Suprapubic skin (tissue), 4 donors: Measurements from ENCODE around the gene GASK1A. TPM values are rescaled to one million over a fixed set of nuclear protein-coding genes. Genes with fewer than 3 reads are reported as not detected.

ENCODE experiments used
- DNase-seq, 2 donors: peaks; one replicate each; pipeline ENCODE4 v3.0.0-alpha.2; 2019; ENCODE audit warnings: low spot score in 2 of 2
- H3K27ac ChIP-seq: fragments of 200-600 bp; sonication (generic); one replicate; pipeline ENCODE4 v1.5.1; 2019
- H3K27me3 ChIP-seq: fragments of 200-600 bp; sonication (generic); one replicate; pipeline ENCODE4 v1.5.1; 2019
- H3K36me3 ChIP-seq: fragments of 200-600 bp; sonication (generic); one replicate; pipeline ENCODE4 v1.5.1; 2019
- H3K4me1 ChIP-seq: fragments of 200-600 bp; sonication (generic); one replicate; pipeline ENCODE4 v1.5.1; 2019
- H3K4me3 ChIP-seq: fragments of 200-600 bp; sonication (generic); one replicate; pipeline ENCODE4 v1.5.1; 2019; ENCODE audit warnings: mild to moderate bottlenecking
- H3K9me3 ChIP-seq: fragments of 200-600 bp; sonication (generic); one replicate; pipeline ENCODE4 v1.5.1; 2019
- EP300 ChIP-seq: sonication (generic); formaldehyde crosslinking; IDR thresholded peaks from one replicate; pipeline ENCODE4 v1.6.1; 2017; ENCODE audit warnings: antibody characterized with exemption
- POLR2A ChIP-seq, 2 donors: fragments of 450-650 bp; IDR thresholded peaks; one replicate each; pipeline ENCODE4 v1.6.1; 2017; ENCODE audit warnings: antibody characterized with exemption in 2 of 2, mild to moderate bottlenecking in 2 of 2, moderate library complexity in 2 of 2
- POLR2AphosphoS5 ChIP-seq, 3 donors: sonication (generic); formaldehyde crosslinking; IDR thresholded peaks; one replicate each; pipeline ENCODE4 v1.6.1; 2017; ENCODE audit warnings: antibody characterized with exemption in 3 of 3
- WGBS: methylation state at CpG from one replicate; pipeline ENCODE4 v1.1.5; 2018; 5-methylcytosine and 5-hydroxymethylcytosine counted together
- total RNA-seq, 4 donors: library from RNA; depleted of rRNA; stranded (reverse); fragments of >200 nt; gene quantifications; one replicate each; pipeline ENCODE4 v1.1.0, GENCODE V29; 2016
- TF ChIP-seq, protein P1 (sequence below), 2 donors: fragments of 200-600 bp in 1 of 2; fragments of 450-650 bp in 1 of 2; sonication (generic) in 1 of 2; IDR thresholded peaks; one replicate each; pipeline ENCODE4 v1.5.1; 2016 to 2019; ENCODE audit warnings: antibody characterized with exemption in 2 of 2, mild to moderate bottlenecking in 1 of 2, moderate library complexity in 1 of 2

GASK1A gene
- total RNA-seq, 4 donors from 2014 or later, result 1.5 to 8.2 (median 3.2) TPM

DNA sequence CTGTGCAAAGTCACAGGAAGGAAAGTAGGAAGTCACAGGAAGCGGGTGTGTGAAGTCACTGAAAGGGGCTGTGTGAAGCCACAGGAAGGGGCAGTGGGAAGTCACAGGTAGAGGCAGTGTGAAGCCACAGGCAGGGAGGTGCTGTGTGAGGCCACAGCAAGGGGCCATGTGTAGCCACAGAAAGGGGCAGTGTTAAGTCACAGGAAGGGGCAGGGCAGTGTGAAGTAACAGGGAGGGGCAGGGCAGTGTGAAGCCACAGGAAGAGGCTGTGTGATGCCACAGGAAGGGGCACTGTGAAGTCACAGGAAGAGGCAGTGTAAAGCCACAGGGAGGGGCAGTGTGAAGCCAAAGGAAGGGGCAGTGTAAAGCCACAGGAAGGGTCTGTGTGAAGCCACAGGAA lies 36.5 kb downstream of the GASK1A start:
- DNase-seq, result peak in 1 of 2 donors; percentile 24
- no peak overlapping the region for H3K4me3 ChIP-seq
- peaks cover 5% of the 10 kb centered on the region for H3K4me1 ChIP-seq
- no peaks in the 10 kb centered on the region for H3K27me3 ChIP-seq
- no peaks in the 10 kb centered on the region for H3K9me3 ChIP-seq
- no peak overlapping the region for H3K27ac ChIP-seq
- TF ChIP-seq, protein P1, sequence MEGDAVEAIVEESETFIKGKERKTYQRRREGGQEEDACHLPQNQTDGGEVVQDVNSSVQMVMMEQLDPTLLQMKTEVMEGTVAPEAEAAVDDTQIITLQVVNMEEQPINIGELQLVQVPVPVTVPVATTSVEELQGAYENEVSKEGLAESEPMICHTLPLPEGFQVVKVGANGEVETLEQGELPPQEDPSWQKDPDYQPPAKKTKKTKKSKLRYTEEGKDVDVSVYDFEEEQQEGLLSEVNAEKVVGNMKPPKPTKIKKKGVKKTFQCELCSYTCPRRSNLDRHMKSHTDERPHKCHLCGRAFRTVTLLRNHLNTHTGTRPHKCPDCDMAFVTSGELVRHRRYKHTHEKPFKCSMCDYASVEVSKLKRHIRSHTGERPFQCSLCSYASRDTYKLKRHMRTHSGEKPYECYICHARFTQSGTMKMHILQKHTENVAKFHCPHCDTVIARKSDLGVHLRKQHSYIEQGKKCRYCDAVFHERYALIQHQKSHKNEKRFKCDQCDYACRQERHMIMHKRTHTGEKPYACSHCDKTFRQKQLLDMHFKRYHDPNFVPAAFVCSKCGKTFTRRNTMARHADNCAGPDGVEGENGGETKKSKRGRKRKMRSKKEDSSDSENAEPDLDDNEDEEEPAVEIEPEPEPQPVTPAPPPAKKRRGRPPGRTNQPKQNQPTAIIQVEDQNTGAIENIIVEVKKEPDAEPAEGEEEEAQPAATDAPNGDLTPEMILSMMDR (IDR thresholded peaks at IDR 0.05), result no peak
- TF ChIP-seq POLR2AphosphoS5 (IDR thresholded peaks at IDR 0.05) (no peak), EP300 (no peak), POLR2A (IDR thresholded peaks at IDR 0.05) (no peak)
- H3K36me3 ChIP-seq, result no peaks in the 10 kb centered on the region
- 100% methylated on average over 1 of the region's 1 CpG for WGBS

DNA sequence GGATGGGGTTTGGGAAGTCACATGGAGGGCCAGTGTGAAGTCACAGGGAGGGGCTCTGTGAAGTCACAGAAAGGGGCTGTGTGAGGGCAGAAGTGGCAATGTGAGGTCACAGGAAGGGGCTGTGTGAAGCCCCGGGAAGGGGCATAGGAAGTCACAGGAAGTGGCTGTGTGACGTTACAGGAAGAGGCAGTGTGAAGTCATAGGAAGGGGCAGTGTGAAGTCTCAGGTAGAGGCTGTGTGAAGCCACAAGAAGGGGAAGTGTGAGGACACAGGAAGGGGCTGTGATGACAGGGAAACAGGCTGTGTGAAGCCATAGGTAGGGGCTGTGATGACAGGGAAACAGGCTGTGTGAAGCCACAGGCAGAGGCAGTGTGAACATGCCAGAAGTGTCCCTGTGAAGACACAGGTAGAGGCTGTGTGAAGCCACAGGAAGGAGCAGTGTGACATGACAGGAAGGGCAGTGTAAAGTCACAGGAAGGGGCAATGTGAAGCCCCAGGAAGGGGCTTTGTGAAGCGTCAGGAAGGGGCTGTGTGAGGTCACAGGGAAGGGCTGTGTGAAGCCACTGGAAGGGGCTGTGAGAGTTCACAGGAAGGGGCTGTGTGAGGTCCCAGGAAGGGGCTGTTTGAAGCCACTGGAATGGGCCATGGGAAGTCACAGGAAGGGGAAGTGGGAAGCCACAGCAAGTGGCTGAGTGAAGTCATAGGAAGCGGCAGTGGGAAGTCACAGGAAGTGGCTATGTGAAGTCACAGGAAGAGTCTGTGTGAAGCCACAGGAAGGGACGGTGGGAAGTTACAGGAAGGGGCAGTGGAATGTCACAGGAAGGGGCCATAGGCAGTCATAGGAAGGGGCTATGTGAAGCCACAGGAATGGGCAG lies 37.1 kb downstream of the GASK1A start:
- H3K27ac ChIP-seq, result no peak overlapping the region

DNA sequence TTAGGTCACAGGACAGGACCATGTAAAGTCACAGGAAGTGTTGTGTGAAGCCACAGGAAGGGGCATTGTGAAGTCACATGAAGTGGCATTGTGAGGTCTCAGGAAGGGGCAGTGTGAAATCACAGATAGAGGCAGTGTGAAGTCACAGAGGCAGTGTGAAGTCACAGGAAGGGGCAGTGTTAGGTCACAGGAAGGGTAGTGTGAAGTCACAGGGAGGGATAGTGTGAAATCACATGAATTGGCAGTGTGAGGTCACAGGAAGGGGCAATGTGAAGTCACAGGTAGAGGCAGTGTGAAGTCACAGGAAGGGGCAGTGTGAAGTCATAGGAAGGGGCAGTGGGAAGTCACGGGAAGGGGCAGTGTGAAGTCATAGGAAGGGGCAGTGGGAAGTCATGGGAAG lies 37.9 kb downstream of the GASK1A start:
- peak in 1 of 2 donors; percentile 6 for DNase-seq
- peaks cover 10% of the 10 kb centered on the region for H3K4me1 ChIP-seq
- H3K4me3 ChIP-seq, result no peak overlapping the region
- TF ChIP-seq POLR2AphosphoS5 (IDR thresholded peaks at IDR 0.05) (no peak), EP300 (no peak), POLR2A (IDR thresholded peaks at IDR 0.05) (no peak)
- TF ChIP-seq, protein P1 (IDR thresholded peaks at IDR 0.05), result no peak
- no peaks in the 10 kb centered on the region for H3K9me3 ChIP-seq
- 88% methylated on average over 1 of the region's 1 CpG for whole genome bisulfite sequencing
- no peak overlapping the region for H3K27ac ChIP-seq
- no peaks in the 10 kb centered on the region for H3K36me3 ChIP-seq
- no peaks in the 10 kb centered on the region for H3K27me3 ChIP-seq

More for the DNA sequence above, 37.1 kb downstream of the GASK1A start:
- no peaks in the 10 kb centered on the region for H3K9me3 ChIP-seq
- no peak overlapping the region for H3K4me3 ChIP-seq
- peaks cover 5% of the 10 kb centered on the region for H3K4me1 ChIP-seq
- 63% methylated on average over 5 of the region's 5 CpGs for WGBS
- TF ChIP-seq POLR2AphosphoS5 (IDR thresholded peaks at IDR 0.05) (no peak), POLR2A (IDR thresholded peaks at IDR 0.05) (no peak), EP300 (no peak)
- TF ChIP-seq, protein P1 (IDR thresholded peaks at IDR 0.05), result no peak
- H3K27me3 ChIP-seq, result no peaks in the 10 kb centered on the region
- H3K36me3 ChIP-seq, result no peaks in the 10 kb centered on the region
- peak in 1 of 2 donors; percentile 32 for DNase-seq

DNA sequence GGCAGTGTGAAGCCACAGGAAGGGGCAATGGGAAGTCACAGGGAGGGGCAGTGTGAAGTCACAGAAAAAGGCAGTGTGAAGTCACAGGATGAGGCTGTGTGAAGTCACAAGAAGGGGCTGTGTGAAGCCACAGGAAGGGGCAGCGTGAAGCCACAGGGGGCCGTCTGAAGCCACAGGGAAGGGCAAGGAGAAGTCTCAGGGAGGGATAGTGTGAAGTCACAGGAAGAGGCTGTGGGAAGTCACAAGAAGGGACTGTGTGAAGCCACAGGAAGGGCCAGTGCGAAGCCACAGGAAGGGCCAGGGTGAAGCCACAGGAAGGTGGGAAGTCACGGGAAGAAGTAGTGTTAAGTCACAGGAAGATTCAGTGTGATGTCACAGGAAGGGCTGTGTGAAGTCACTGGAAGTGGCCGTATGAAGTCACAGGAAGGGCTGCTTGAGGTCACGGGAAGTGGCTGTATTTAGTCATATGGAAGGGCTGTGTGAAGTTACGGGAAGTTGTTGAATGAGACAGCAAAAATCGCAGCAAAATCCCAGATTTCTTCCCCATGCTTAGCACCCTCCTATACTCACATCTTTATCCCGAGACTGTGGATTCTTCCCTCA lies 38.6 kb downstream of the GASK1A start:
- no peak for TF ChIP-seq POLR2A (IDR thresholded peaks at IDR 0.05)
- TF ChIP-seq, protein P1 (IDR thresholded peaks at IDR 0.05), result no peak
- TF ChIP-seq EP300, result no peak
- TF ChIP-seq POLR2AphosphoS5 (IDR thresholded peaks at IDR 0.05), result no peak
- no peak overlapping the region for H3K27ac ChIP-seq
- 88% methylated on average over 9 of the region's 9 CpGs for WGBS
- no peak overlapping the region for H3K4me3 ChIP-seq
- peaks cover 10% of the 10 kb centered on the region for H3K4me1 ChIP-seq
- H3K27me3 ChIP-seq, result no peaks in the 10 kb centered on the region
- peak in 1 of 2 donors; percentile 7 for DNase-seq
- H3K36me3 ChIP-seq, result no peaks in the 10 kb centered on the region
- H3K9me3 ChIP-seq, result no peaks in the 10 kb centered on the region

DNA sequence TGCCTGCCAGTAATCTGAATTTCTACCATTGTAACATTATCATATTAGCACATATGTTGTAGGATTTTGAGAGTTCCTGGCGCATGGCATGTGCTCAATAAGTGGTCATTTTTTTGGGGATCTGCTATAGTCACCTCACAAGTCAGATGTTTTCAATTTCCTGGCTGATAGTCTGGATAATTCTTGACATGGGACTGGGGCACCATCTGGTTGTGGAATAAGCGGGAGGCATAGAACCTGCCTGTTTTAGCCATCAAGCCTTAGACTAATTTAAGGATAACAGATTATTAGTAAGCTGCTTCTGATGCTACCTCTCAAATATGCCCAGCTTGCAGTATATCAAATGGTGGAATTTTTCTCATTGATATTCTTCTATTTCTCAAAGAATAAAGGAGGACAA lies 39.1 kb downstream of the GASK1A start:
- no peak overlapping the region for H3K4me3 ChIP-seq
- H3K27me3 ChIP-seq, result no peaks in the 10 kb centered on the region
- peaks cover 10% of the 10 kb centered on the region for H3K4me1 ChIP-seq
- no peaks in the 10 kb centered on the region for H3K36me3 ChIP-seq
- no peak for DNase-seq
- H3K9me3 ChIP-seq, result no peaks in the 10 kb centered on the region
- TF ChIP-seq POLR2AphosphoS5 (IDR thresholded peaks at IDR 0.05) (no peak), POLR2A (IDR thresholded peaks at IDR 0.05) (no peak), EP300 (no peak)
- TF ChIP-seq, protein P1 (IDR thresholded peaks at IDR 0.05), result no peak
- no peak overlapping the region for H3K27ac ChIP-seq
- 94% methylated on average over 2 of the region's 2 CpGs for WGBS
